Stimulated activated CD8-positive, alpha-beta memory T cell treated with anti-CD3 and anti-CD28 coated beads, Interleukin-15, amount 100 ng/mL, for 1 hour (primary cell): ENCODE results near the gene DDI2.
"Not testable (repeated sequence)": the region's sequence is repeated elsewhere in the genome, so short reads cannot be mapped to it uniquely, and the experiment has no call there.

Experiments used
- DNase-seq: peaks from one replicate; pipeline ENCODE4 v3.0.0-alpha.2; 2020; ENCODE audit warnings: low read depth

The DDI2 gene

GRCh38 chr1:15680131-15680530, 62.9 kb downstream of the DDI2 start:
- DNase-seq: no peak

- no peak for DNase-seq
Measured at GRCh38 chr1:15680561-15681348, 63.5 kb downstream of the DDI2 start.

- no peak for DNase-seq
Measured at GRCh38 chr1:15681349-15682292, 64.4 kb downstream of the DDI2 start.

GRCh38 chr1:15682936-15683341, 65.7 kb downstream of the DDI2 start:
- DNase-seq: no peak

GRCh38 chr1:15683345-15684039, 66.2 kb downstream of the DDI2 start:
- DNase-seq: no peak

GRCh38 chr1:15684042-15684461, 66.8 kb downstream of the DDI2 start, which contains the start of gene PLEKHM2:
Gene PLEKHM2, plus strand, starts transcription at chr1:15684320. Its CDS starts 239 bp downstream, at chr1:15684559.
- DNase-seq: no peak

- DNase-seq: no peak
Measured at GRCh38 chr1:15684468-15685291, 67.4 kb downstream of the DDI2 start.

GRCh38 chr1:15685820-15686219, 68.6 kb downstream of the DDI2 start:
- DNase-seq: no peak

GRCh38 chr1:15687446-15687845, 70.2 kb downstream of the DDI2 start:
- no peak for DNase-seq

- no peak for DNase-seq
Measured at GRCh38 chr1:15690317-15690716, 73.1 kb downstream of the DDI2 start.

GRCh38 chr1:15691434-15692032, 74.3 kb downstream of the DDI2 start:
- no peak for DNase-seq

- DNase-seq: no peak
Measured at GRCh38 chr1:15692121-15692682, 74.9 kb downstream of the DDI2 start.

GRCh38 chr1:15693371-15693770, 76.1 kb downstream of the DDI2 start:
- DNase-seq: no peak

GRCh38 chr1:15696956-15697521, 79.8 kb downstream of the DDI2 start:
- no peak for DNase-seq

- no peak for DNase-seq
Measured at GRCh38 chr1:15698201-15698600, 80.9 kb downstream of the DDI2 start.

GRCh38 chr1:15699321-15699720, 82.1 kb downstream of the DDI2 start:
- DNase-seq: not testable (repeated sequence)

GRCh38 chr1:15700508-15700907, 83.2 kb downstream of the DDI2 start:
- no peak for DNase-seq

GRCh38 chr1:15701784-15702183, 84.5 kb downstream of the DDI2 start:
- DNase-seq: no peak

GRCh38 chr1:15702722-15703550, 85.7 kb downstream of the DDI2 start:
- no peak for DNase-seq
